ENCODE results near the gene STRIT1.
"Not testable (repeated sequence)": the region's sequence is repeated elsewhere in the genome, so short reads cannot be mapped to it uniquely, and the experiment has no call there.

STRIT1 gene

DNA sequence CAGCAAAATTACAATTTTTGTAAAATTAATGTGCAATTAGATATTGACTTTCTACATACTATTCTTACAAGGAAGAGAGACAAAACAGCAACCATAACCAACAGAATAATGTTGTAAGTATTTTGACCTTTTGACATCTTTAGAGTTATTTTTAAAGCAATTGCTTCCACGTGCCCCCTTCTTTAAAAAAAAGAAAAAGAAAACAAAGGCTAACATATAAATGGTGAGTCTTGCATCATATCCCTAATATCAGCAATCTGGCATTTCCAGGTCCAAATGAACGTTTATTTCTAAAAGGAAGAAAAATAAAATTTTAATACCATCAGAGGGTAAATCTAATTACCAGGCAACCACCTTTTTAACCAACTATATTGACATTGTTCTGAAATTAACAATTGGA is 19.3 kb upstream of the STRIT1 start:
- no peak for DNase-seq

GRCh38 chr3:155309581-155309980 is 16.1 kb upstream of the STRIT1 start:
- DNase-seq = no peak

DNA sequence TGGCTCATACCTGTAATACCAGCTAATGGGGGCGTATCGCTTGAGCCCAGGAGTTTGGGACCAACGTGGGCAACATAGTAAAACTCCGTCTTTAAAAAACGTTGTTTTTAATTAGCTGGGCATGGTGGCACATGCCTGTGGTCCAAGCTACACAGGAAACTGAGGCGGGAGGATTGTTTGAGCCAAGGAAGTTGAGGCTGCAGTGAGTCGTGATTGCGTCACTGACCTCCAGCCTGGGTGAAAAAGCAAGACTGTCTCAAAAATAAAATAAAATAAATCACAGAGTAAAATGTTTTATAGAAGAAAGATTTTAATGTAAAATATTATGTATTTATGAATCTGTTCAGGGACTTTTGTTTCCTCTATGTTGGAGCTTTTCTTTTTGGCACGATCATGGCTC is 15.3 kb upstream of the STRIT1 start:
- DNase-seq = no peak

- no peak for DNase-seq
Observed at GRCh38 chr3:155307183-155307582, 13.7 kb upstream of the STRIT1 start.

- no peak for DNase-seq
Observed at GRCh38 chr3:155304394-155304793, 10.9 kb upstream of the STRIT1 start.

DNA sequence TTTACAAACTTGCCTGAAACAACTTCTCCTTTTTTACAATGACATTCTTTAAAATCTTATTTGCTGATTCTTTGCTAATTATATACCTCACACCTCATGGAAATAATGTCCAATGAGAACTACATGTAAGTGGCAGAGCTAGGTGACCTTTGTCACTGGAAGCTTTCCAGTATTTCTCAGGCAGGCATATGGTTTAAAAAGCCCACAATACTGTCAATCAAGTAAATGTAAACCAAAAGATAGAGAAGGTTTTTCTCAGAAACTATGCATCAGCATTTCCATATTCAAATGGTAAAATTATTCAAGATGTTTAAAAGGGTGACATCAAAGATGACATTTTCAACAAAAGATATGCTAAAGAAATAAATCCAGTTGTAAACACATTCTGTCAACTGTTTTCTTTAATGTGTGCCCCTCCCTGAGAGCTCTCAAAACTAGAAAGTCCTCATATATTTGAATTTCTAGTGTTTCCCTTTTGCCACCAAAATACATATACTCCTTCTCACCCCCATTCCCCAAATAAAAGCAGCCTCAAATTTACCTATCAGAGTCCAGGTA is 10.1 kb upstream of the STRIT1 start:
- DNase-seq = no peak

DNA sequence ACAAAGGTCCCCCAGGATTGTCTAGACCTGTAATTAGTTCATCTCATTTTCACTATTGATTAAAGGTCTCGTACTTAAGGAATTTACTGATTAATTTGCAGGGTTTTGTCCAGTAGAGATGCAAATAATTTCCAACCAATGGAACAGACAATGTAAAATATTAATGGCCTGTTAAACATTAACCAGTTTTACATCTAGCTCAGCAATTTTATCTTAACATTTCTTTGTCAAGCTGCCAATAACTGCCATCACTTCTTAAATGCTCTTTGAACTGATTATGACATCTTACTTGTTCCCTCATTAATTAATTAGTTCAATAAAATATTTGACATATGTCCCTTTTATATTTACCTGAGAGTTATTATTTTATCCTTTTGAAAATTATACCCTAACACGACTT is 9.4 kb upstream of the STRIT1 start:
- no peak for DNase-seq

- DNase-seq = no peak
Observed at GRCh38 chr3:155302481-155302880, 9.0 kb upstream of the STRIT1 start.

DNA sequence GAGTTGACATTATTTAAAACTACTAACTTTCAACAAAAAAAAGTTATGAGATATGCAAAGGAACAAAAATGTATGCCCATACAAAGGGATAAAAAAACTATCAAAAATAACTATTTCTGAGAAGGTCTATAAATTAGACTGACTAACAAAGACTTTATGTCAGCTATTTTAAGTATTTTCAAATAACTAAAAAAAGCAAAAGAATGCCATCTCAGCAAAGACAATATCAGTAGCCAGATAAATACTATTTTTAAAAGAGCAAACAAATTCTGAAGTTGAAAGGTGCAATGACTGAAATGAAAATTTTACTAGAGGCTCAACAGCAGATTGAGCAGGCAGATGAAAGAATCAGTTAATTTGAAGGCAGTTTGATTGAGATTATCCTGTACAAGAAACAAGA is 3.6 kb upstream of the STRIT1 start:
- no peak for DNase-seq

GRCh38 chr3:155296413-155296812 is 2.9 kb upstream of the STRIT1 start:
- DNase-seq = no peak

DNA sequence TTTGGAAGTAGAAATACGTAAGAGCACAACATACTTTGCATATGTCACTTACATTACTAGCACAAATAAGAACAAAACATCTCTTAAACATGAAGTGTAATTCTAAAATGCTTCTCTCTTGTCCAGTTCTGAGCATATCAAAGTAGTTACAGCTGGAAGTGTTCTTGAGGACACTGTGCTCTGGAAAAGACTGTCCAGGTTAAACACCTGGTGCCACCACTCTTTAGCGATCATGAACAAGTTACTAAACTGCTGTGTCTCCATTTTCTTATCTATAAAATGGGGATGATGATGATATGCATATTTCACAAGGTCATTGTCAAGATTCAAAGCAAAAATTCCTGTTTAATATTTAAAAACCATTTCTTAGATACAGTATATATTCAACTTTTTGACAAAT is 790 bp downstream of the STRIT1 start:
- DNase-seq = no peak

DNA sequence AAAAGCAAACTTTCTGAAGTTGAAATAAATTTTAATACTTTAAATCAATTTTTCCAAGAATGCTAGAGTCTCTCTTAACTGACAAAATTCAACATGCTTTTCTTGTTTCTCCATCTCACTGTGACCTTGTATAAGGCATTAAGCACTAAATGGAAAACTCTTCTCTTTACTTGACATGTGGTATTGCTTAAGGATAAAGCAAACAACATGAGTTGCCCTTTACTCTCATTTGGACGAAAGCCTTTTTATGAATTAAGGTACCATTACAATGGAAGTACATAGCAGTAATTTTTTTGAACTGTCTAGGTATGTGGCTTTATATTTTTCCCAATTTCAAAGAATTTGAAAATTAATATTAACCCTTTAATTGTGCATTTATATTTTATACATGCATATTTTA is 1.4 kb downstream of the STRIT1 start:
- DNase-seq = no peak

DNA sequence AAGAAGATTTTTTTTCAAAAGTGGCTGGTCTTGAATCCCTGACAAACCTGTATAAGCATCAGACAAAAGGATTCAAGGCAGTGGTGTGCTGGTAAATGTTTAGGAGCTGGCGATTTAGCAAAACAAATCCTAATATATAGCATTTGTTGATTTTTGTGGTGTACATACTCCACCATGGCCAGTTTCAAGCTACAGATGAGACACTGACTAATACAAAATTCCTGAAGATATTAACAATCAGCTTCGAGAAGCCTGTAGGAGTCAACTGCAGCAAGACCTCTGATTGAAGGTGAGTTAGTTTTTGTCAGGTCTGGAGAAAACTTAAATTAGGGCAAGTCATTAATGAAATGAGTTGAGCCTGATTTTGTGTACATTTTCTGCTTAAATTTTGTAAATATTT is 6.7 kb downstream of the STRIT1 start:
- DNase-seq = no peak

GRCh38 chr3:155285936-155286335 is 7.5 kb downstream of the STRIT1 start:
- DNase-seq = no peak

DNA sequence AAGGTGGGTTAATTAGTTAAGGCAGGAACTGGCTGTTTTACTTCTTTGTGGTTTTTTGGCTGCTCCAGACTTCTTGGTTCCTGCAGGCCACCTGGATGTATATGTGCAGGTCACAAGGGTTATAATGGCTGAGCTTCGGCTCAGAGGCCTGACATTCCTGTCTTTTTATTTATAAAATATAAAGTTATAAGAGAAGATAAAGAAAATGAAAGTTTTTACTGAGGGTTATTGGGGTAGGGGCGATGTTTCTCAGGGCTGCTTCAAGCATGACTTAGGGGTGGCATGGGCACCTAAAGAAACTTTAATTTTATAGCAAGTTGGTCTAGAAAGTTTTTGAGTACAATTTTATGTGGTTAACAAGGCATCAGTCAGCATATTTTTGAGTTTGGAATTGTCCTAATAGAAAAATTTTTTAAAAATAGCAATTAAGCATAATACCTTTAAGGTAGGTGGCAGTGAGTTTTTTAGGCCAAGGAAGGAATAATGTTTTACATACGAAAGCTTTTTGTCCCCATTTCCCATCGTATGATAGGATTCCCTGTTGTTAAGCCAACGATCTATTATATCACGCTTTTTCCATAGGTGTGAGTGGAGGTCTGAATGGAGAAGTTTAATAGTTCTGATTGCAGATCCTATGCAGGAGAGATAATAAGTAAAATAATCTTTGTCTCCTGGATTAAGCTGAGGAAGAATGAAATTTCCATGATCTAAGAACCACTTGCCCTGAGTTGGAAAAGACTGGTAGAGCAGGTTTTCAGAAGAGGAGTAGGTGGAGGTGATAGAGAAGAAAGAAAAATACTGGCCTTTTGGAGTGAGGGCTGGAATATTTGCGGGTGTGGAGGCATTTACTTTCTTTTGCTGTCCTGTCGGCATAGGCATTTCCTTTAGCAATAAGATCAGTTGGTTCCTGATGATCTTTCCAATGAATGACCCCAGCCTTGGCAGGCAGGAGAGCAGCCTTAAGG is 10.1 kb downstream of the STRIT1 start:
- DNase-seq = no peak

DNA sequence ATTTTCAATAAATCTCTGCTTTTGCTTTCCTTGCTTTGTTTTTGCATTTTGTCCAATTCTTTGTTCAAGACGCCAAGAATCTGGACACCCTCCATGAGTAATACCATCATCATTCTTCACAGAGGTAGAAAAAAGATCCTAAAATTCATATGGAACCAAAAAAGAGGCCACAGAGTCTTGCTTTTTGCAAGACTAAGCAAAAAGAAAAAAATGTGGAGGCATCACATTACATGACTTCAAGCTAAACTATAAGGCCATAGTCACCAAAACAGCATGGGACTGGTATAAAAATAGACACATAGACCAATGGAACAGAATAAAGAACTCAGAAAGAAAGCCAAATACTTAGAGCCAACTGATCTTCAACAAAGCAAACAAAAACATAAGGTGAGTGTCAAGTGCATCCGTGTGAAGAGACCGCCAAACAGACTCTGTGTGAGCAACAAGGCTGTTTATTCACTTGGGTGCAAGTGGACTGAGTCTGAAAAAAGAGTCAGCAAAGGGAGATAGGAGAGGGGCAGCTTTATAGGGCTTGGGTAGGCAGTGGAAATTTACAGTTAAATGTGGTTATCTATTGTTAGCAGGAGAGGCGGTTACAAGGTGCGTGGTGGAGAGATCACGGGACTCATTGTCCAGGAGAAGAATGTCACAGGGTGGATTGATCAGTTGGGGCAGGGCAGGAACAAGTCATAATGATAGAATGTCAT is 10.9 kb downstream of the STRIT1 start:
- no peak for DNase-seq

DNA sequence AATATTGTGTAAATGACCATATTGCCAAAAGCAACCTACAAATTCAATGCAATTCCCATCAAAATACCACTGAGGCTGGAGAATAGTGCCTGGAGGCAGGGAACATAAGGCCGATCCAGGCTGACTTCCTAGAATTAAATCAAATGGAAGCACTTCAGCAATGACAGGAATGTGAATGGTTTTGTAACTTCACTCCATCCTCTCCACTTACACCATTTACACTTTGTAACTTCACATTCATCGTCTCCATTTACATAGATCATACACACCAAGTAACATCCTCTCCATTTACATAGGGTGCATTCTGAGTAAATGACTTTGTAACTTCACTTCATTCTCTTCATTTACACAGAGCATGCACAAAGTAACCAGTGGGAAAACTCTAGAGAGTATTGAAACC is 11.6 kb downstream of the STRIT1 start:
- DNase-seq = no peak

DNA sequence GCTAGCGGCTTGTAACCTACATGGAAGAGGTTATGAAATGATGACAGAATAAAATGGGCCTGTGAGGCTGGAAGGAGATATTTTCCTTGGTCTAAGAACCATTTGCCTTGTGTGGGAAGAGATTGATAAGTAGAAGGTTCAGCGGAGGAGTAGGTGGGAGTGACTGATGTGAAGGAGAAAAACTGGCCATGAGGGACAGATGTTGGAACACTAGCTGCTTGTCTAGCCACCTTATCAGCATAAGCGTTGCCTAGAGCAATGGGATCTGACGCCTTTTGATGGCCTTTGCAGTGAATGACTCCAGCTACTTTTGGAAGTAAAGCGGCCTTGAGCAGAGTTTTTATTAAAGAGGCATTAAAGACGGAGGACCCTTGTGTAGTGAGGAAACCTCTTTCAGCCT is 17.4 kb downstream of the STRIT1 start:
- not testable (repeated sequence) for DNase-seq

DNA sequence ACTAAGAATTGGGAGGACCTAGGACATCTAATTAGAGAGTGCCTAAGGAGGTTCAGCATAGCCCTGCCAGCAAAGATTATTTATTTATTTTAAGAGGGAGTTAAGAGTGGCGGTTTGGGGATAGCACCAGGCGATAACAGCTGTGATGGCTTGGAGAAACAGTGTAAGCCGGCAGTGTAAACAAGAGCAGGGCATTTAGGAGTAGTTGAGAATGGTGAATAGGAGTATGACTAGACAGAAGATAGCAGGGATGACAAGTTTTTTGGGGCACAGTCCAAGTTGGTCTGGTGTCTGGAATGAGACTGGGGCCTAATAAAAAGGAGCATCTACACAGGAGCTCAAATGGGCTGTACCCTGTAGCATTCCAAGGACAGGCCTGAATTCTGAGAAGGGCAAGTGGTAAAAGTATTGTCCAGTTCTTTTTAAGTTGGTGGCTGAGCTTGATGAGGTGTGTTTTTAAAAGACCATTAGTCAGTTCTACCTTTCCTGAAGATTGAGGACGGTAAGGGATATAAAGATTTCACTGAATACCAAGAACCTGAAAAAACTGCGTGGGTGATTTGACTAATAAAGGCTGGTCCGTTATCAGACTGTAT is 18.2 kb downstream of the STRIT1 start:
- DNase-seq = not testable (repeated sequence)

DNA sequence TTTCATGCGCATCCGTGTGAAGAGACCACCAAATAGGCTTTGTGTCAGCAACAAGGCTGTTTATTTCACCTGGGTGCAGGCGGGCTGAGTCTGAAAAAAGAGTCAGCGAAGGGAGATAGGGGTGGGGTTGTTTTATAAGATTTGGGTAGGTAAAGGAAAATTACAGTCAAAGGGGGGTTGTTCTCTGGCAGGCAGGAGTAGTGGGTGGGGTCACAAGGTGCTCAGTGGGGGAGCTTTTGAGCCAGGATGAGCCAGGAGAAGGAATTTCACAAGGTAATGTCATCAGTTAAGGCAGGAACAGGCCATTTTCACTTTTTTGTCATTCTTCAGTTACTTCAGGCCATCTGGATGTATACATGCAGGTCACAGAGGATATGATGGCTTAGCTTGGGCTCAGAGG is 19.0 kb downstream of the STRIT1 start:
- not testable (repeated sequence) for DNase-seq

- DNase-seq = no peak
Observed at GRCh38 chr3:155271343-155271613, 22.2 kb downstream of the STRIT1 start.

DNA sequence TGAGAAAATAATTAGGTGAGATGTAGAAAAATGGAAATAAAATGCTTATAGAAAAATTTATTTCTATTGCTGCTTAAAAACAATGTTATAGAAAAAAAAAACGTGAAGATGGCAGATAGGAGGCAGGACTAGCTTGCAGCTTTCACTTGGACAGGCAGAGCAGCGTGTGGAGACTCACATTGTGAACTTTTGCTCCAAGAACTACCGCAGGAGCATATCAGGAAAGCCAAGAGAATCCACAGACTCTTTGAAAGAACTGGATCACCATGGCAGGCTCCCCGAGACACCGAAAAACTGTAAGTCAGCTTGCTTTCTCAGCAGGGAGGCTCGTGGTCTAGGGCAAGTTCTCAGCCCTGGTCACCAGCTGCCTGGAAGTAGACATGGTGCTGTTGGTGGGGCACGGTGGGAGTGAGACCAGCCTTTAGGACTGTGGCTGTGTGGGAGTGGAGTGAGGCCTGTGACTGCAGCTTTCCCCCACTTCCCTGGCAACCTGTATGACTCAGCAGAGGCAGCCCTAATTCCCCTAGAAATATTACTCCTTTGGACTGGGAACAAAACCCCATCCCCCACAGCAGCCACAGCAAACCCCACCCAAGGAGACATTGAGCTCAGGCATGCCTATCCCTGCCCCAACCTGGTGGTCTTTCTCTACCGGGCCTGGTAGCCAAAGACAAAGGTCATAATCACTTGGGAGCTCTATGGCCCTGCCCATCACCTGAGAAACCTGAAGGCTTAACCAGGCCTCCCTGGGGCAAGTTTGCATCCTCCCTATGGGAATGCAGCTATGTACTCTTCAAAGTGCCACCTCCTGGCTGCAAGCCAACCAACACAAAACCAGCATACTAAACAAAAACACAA is 22.8 kb downstream of the STRIT1 start:
- DNase-seq = no peak

DNA sequence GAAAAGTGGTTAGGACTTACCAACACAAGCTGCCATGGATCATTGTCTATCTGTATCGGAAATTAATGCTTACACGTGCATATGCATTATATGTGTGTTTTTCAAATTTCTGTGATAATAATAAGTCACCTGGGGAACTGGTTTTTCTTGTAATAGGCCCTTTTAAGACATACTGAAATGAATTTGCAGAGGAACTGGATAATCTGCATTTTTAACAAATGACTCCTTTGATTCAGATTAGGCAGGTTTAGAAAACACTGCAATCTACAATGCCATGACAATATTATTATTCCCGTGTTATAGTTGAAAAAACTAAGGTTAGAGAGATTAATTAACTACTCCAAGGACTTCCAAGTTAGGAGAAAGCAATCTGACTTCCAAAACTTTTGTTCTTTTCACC is 23.4 kb downstream of the STRIT1 start:
- no peak for DNase-seq
